Kidney (tissue), 14 donors: ENCODE measurements around the gene A3GALT2. TPM values are rescaled to one million over a fixed set of nuclear protein-coding genes. Genes with fewer than 3 reads are reported as not detected.

Experiments used
- DNase-seq, 5 donors: peaks; one replicate each; pipeline ENCODE4 v3.0.0-alpha.2; 2013 to 2020
- FAIRE-seq: peaks from 2 replicates; lab custom pipeline; 2012; peaks lifted over from hg19 to GRCh38; lab: Jason Lieb, UNC
- H3K27ac ChIP-seq, 2 donors: one replicate each; pipeline ENCODE4 v1.7.0; 2013; ENCODE audit warnings: low read depth in 2 of 2, low read length in 2 of 2, inconsistent platforms in 1 of 2
- H3K27me3 ChIP-seq: one replicate; pipeline ENCODE4 v1.7.1; 2013; ENCODE audit warnings: low read length, inconsistent platforms; ENCODE audit not compliant: control insufficient read depth, insufficient read depth
- H3K36me3 ChIP-seq, 3 donors: one replicate each; pipeline versions ENCODE4 v1.7.0 to v1.7.1; 2013; ENCODE audit warnings: low read length in 3 of 3, control low read depth in 1 of 3, inconsistent platforms in 1 of 3; ENCODE audit not compliant: insufficient read depth in 3 of 3, control insufficient read depth in 2 of 3
- H3K4me1 ChIP-seq, 3 donors: one replicate each; pipeline versions ENCODE4 v1.7.0 to v1.7.1; 2013; ENCODE audit warnings: low read length in 3 of 3, inconsistent platforms in 1 of 3, low read depth in 1 of 3; ENCODE audit not compliant: control insufficient read depth in 2 of 3, insufficient read depth in 2 of 3
- H3K4me3 ChIP-seq, 3 donors: one replicate each; pipeline versions ENCODE4 v1.7.0 to v1.8.1; 2013; ENCODE audit warnings: low read length in 3 of 3, control low read depth in 1 of 3, inconsistent platforms in 1 of 3
- H3K9ac ChIP-seq, 3 donors: one replicate each; pipeline versions ENCODE4 v1.7.0 to v1.7.1; 2013; ENCODE audit warnings: low read length in 3 of 3, control low read depth in 1 of 3, inconsistent platforms in 1 of 3
- H3K9me3 ChIP-seq, 3 donors: one replicate each; pipeline versions ENCODE4 v1.7.0 to v1.7.1; 2013; ENCODE audit warnings: low read length in 3 of 3, control low read depth in 1 of 3, inconsistent platforms in 1 of 3; ENCODE audit not compliant: control insufficient read depth in 2 of 3, insufficient read depth in 1 of 3
- CTCF ChIP-seq: IDR thresholded peaks from 3 replicates; pipeline ENCODE4 v1.5.1; 2012; ENCODE audit warnings: mild to moderate bottlenecking, moderate library complexity, borderline replicate concordance; ENCODE audit not compliant: insufficient read depth; ENCODE audit errors: extremely low read depth
- intact Hi-C: fragments of 100-400 bp; cut with DNase I; formaldehyde crosslinking; loops from one replicate; pipeline ENCODE4 v1.11.1; 2022
- polyA plus RNA-seq: library from polyadenylated mRNA; stranded (reverse); fragments of 350-450 nt; fragmentation: Illumina TruSeq; extraction: RNeasy Lipid Tissue Mini Kit (QIAGEN cat#74804); gene quantifications from one replicate; pipeline ENCODE4 v1.2.3, GENCODE V29; 2014; ENCODE audit warnings: low read depth, low replicate concordance; ENCODE audit not compliant: insufficient read depth
- total RNA-seq: library from RNA; stranded (reverse); fragmentation: NEBNext Ultra II Directional; extraction: Animal tissue kit (Norgen Biotek cat#: 25700); gene quantifications from one replicate; pipeline ENCODE4 v1.2.1, GENCODE V29; 2021
- donor health status: control.
- donor health status: control.
- donor health status: control.
- donor health status: control.
- donor health status: control.
- donor health status: DM: yes; HTN: yes; CAD: no.
- donor health status: Normal renal cell carcinoma (clear cell type).

The A3GALT2 gene
- total and polyA plus RNA-seq, 2 donors from 2014 or later, result not detected

DNA sequence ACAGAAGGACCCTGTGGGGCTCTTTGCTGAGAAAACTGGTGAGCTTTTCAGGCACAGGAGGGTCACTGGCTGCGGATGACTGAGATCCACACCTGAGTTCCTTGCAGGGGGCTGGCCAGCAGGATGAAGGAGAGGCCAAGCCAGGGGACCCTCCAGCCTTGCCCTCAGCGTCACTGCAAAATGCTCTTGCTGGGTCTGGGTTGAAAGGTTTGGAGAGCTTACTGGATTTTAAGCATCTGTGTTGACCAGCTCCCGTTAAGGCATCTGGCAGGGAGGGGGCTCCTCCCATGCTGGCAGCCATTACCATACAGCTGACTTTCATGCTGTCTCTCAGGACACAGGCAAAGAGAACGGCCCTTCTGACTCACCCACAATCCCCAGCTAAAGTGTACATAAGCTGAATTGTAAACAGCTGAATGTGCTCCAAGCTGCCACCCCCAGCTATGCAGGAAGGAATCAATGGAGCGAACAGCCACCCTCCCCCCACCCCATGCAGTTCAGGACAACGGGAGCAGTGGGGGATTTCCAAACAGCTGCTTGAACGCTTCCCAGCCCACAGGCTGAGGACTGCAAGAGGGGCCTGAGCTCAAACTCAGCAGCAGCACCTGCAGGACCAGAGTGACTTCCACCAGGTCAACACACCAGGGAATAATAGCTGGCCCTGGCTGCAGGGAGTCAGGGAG, 21.3 kb upstream of the A3GALT2 start:
- intact Hi-C loops, result no loop called here
- Histone ChIP-seq H3K4me1 (peaks cover 23 to 92% (median 75%) of the 10 kb centered on the region in 3 donors), H3K9ac (peak overlapping the region in 2 of 3 donors; percentile 8 to 77), H3K9me3 (no peaks in the 10 kb centered on the region), H3K27me3 (no peaks in the 10 kb centered on the region), H3K27ac (peak overlapping the region; percentile 81 to 93), H3K36me3 (peaks cover 0 to 10% (median 7%) of the 10 kb centered on the region in 3 donors), H3K4me3 (peak overlapping the region in 1 of 3 donors; percentile 22)
- peak; percentile 2 for TF ChIP-seq CTCF
- FAIRE-seq (no peak), DNase-seq (peak; percentile 85 to 94 (median 89))

GRCh38 chr1:33341190-33341589, 20.3 kb upstream of the A3GALT2 start:
- Histone ChIP-seq H3K27ac (peak overlapping the region; percentile 81 to 93), H3K27me3 (no peaks in the 10 kb centered on the region), H3K9ac (peak overlapping the region in 2 of 3 donors; percentile 56 to 77), H3K4me1 (peaks cover 19 to 86% (median 72%) of the 10 kb centered on the region in 3 donors), H3K4me3 (no peak overlapping the region), H3K36me3 (peaks cover 0 to 10% (median 7%) of the 10 kb centered on the region in 3 donors), H3K9me3 (no peaks in the 10 kb centered on the region)
- DNase-seq (no peak), FAIRE-seq (no peak)
- intact Hi-C loops, result no loop called here
- no peak for TF ChIP-seq CTCF

DNA sequence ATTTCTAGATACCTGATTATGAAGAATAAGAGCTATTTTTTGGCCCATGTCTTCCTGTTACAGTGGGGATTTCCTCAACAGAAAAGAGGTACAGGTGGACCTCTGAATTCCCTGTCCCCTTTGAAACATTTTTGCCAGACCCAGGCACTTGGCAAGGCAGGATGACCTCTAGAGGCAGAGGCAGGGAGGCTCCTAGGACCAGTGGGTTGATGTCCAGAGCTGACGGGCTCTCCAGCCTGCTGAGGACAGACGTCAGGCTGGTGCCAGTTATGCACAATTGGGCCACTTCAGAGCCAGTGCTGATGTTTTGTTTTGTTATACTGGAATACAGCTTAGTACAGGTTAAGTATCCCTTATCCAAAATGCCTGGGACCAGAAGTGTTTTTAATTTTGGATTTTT, 18.5 kb upstream of the A3GALT2 start:
- H3K4me3 ChIP-seq, result peak overlapping the region in 1 of 3 donors; percentile 15
- no peak for FAIRE-seq
- intact Hi-C loops, result no loop called here

More for the DNA sequence above, 18.5 kb upstream of the A3GALT2 start:
- Histone ChIP-seq H3K9ac (peak overlapping the region in 2 of 3 donors; percentile 4 to 51), H3K27me3 (no peaks in the 10 kb centered on the region), H3K4me1 (peaks cover 19 to 80% (median 79%) of the 10 kb centered on the region in 3 donors), H3K9me3 (no peaks in the 10 kb centered on the region), H3K27ac (peak overlapping the region; percentile 85 to 93), H3K36me3 (peaks cover 0 to 14% (median 3%) of the 10 kb centered on the region in 3 donors)
- DNase-seq, result no peak
- TF ChIP-seq CTCF, result no peak
